Measurements from ENCODE around the gene TTLL11. TPM values are rescaled to one million over a fixed set of nuclear protein-coding genes. Genes with fewer than 3 reads are reported as not detected.

TTLL11 gene
- polyA plus RNA-seq, 1 of the 3 experiments (the other 2 are of a cell fraction), result 6.8 TPM

- H3K9me2 ChIP-seq, result no peaks in the 10 kb centered on the region
- no peak for DNase-seq
- H3K4me3 ChIP-seq (ENCODE audit: low read depth in 2 of 2, low read length in 1 of 2), result no peak overlapping the region
- TF ChIP-seq RXRA (IDR thresholded peaks at IDR 0.05; ENCODE audit: borderline replicate concordance, low read depth), result no peak
- no peak for TF ChIP-seq NRF1 (IDR thresholded peaks at IDR 0.05; ENCODE audit: low read depth, low read length)
- no peak for TF ChIP-seq ELF1 (IDR thresholded peaks at IDR 0.05)
- no peak for TF ChIP-seq CHD2 (IDR thresholded peaks at IDR 0.05; ENCODE audit: low read length, partially characterized antibody)
- no peak for TF ChIP-seq NFIC (IDR thresholded peaks at IDR 0.05; ENCODE audit: borderline replicate concordance)
- no peak for TF ChIP-seq GABPA (IDR thresholded peaks at IDR 0.05; ENCODE audit: low read depth)
- TF ChIP-seq RFX5 (IDR thresholded peaks at IDR 0.05; ENCODE audit: low read length), result no peak
- H3K27ac ChIP-seq (ENCODE audit: low read depth in 2 of 2, low read length in 1 of 2), result no peak overlapping the region
- peaks cover 0 to 11% of the 10 kb centered on the region in 2 experiments for H3K36me3 ChIP-seq (replicated peaks in 1 of 2; ENCODE audit: control insufficient read depth in 1 of 2, insufficient read depth in 2 of 2, low read length in 1 of 2)
- H3K9ac ChIP-seq, result no peak overlapping the region
- no peak overlapping the region for H2AFZ ChIP-seq (ENCODE audit: low read depth)
- H3K4me1 ChIP-seq (ENCODE audit: control insufficient read depth in 1 of 2, insufficient read depth in 2 of 2, low read depth in 1 of 2, low read length in 1 of 2), result peaks cover 4 to 6% of the 10 kb centered on the region in 2 experiments; a peak in 3 of 4 replicates
- H4K20me1 ChIP-seq (ENCODE audit: insufficient read depth), result no peaks in the 10 kb centered on the region
- H3K79me2 ChIP-seq (ENCODE audit: insufficient read depth), result no peaks in the 10 kb centered on the region
- ChIA-PET POLR2A (no interaction called here), CTCF (interaction anchor here (0.9 kb wide), 1 partner anchor 319 kb away, joined by 3 read pairs; no protein-coding TSS in a partner anchor)
- no peaks in the 10 kb centered on the region for H3K27me3 ChIP-seq (ENCODE audit: insufficient read depth)
- WGBS (ENCODE audit: low lambda C conversion rate), result 79% methylated on average over 7 of the region's 7 CpGs
- no peak overlapping the region for H3K4me2 ChIP-seq
- H3F3A ChIP-seq (replicated peaks; ENCODE audit: insufficient read depth), result peaks cover 13% of the 10 kb centered on the region
- H3K9me3 ChIP-seq, result no peaks in the 10 kb centered on the region
Measured at GRCh38 chr9:122031776-122032175, 61.3 kb downstream of the TTLL11 start.

GRCh38 chr9:122031157-122031556 is 62.0 kb downstream of the TTLL11 start:
- no peak overlapping the region for H3K9ac ChIP-seq
- H3K27me3 ChIP-seq (ENCODE audit: insufficient read depth), result no peaks in the 10 kb centered on the region
- ChIA-PET POLR2A (no interaction called here), CTCF (interaction anchor here (0.9 kb wide), 1 partner anchor 319 kb away, joined by 3 read pairs; no protein-coding TSS in a partner anchor)
- no peaks in the 10 kb centered on the region for H4K20me1 ChIP-seq (ENCODE audit: insufficient read depth)
- no peak overlapping the region for H3K4me2 ChIP-seq
- no peaks in the 10 kb centered on the region for H3K9me2 ChIP-seq
- no peak overlapping the region for H3K27ac ChIP-seq (ENCODE audit: low read depth in 2 of 2, low read length in 1 of 2)
- H3K79me2 ChIP-seq (ENCODE audit: insufficient read depth), result no peaks in the 10 kb centered on the region
- 84% methylated on average over 8 of the region's 10 CpGs for WGBS (ENCODE audit: low lambda C conversion rate)
- H3K9me3 ChIP-seq, result no peaks in the 10 kb centered on the region
- H3K4me1 ChIP-seq (ENCODE audit: control insufficient read depth in 1 of 2, insufficient read depth in 2 of 2, low read depth in 1 of 2, low read length in 1 of 2), result peaks cover 0 to 2% of the 10 kb centered on the region in 2 experiments; a peak in 2 of 4 replicates
- H3K4me3 ChIP-seq (ENCODE audit: low read depth in 2 of 2, low read length in 1 of 2), result no peak overlapping the region
- H3K36me3 ChIP-seq (replicated peaks in 1 of 2; ENCODE audit: control insufficient read depth in 1 of 2, insufficient read depth in 2 of 2, low read length in 1 of 2), result peaks cover 0 to 11% of the 10 kb centered on the region in 2 experiments
- H2AFZ ChIP-seq (ENCODE audit: low read depth), result no peak overlapping the region
- no peak for DNase-seq
- peaks cover 13% of the 10 kb centered on the region for H3F3A ChIP-seq (replicated peaks; ENCODE audit: insufficient read depth)
- TF ChIP-seq REST (IDR thresholded peaks at IDR 0.05; ENCODE audit: low read depth, low read length), result no peak
- no peak for TF ChIP-seq RCOR1 (IDR thresholded peaks at IDR 0.05; ENCODE audit: low read length)
- no peak for TF ChIP-seq FOXJ3 (CRISPR knock-in tag; IDR thresholded peaks at IDR 0.05)
- no peak for TF ChIP-seq EP300 (IDR thresholded peaks at IDR 0.05; ENCODE audit: borderline replicate concordance in 1 of 2, low read depth in 1 of 2, low read length in 1 of 2)
- TF ChIP-seq GATA2 (CRISPR knock-in tag; IDR thresholded peaks at IDR 0.05), result no peak
- no peak for TF ChIP-seq MXI1 (IDR thresholded peaks at IDR 0.05; ENCODE audit: low read depth, low read length)
- no peak for TF ChIP-seq TEAD4 (IDR thresholded peaks at IDR 0.05; ENCODE audit: borderline replicate concordance, insufficient read depth)
- no peak for TF ChIP-seq EZH2phosphoT487 (IDR thresholded peaks at IDR 0.05; ENCODE audit: borderline replicate concordance, low read depth)
- TF ChIP-seq IRF3 (IDR thresholded peaks at IDR 0.05; ENCODE audit: low read depth, low read length), result no peak
- TF ChIP-seq SMC3 (IDR thresholded peaks at IDR 0.05; ENCODE audit: low read depth, low read length), result no peak

Measured in SK-N-SH (cell line).